SK-N-SH (cell line): ENCODE data around the gene LONP2. TPM values are rescaled to one million over a fixed set of nuclear protein-coding genes. Genes with fewer than 3 reads are reported as not detected.

ENCODE experiments used
- CTCF ChIA-PET: fragments of 300-600, 350-600 bp; formaldehyde crosslinking; extraction: SDS; loops from one replicate; lab custom pipeline; 2021; lab: Yijun Ruan, JAX
- POLR2A ChIA-PET: fragments of 350-600 bp; sonication (Branson Sonifier 250); formaldehyde crosslinking; extraction: SDS; loops from one replicate; lab custom pipeline; 2020; ENCODE audit warnings: antibody characterized with exemption, inconsistent platforms; lab: Yijun Ruan, JAX
- DNase-seq: peaks from one replicate; pipeline ENCODE4 v3.0.0; 2012
- H2AFZ ChIP-seq: fragments of 200-600 bp; sonication (generic); 2 replicates; pipeline ENCODE4 v1.8.1; 2016; ENCODE audit warnings: antibody characterized with exemption, mild to moderate bottlenecking, low read depth
- H3F3A ChIP-seq: fragments of 200-600 bp; sonication (generic); replicated peaks from 2 replicates; pipeline ENCODE3; 2016; ENCODE audit warnings: antibody characterized with exemption, mild to moderate bottlenecking; ENCODE audit not compliant: insufficient read depth
- H3K27ac ChIP-seq, 2 experiments: fragments of 200-500 bp in 1 of 2; fragments of 200-600 bp in 1 of 2; sonication (Bioruptor generic) in 1 of 2; sonication (generic), shearing (Covaris generic) in 1 of 2; 2 replicates each; pipeline versions ENCODE4 v1.5.1 to v1.6.1; 2014 to 2016; ENCODE audit warnings: low read depth in 2 of 2, inconsistent platforms in 1 of 2, low read length in 1 of 2, mild to moderate bottlenecking in 1 of 2, mixed read lengths in 1 of 2
- H3K27me3 ChIP-seq: fragments of 200-600 bp; sonication (generic), shearing (Covaris generic); 2 replicates; pipeline ENCODE4 v1.6.1; 2016; ENCODE audit warnings: mixed run types; ENCODE audit not compliant: insufficient read depth
- H3K36me3 ChIP-seq, 2 experiments: fragments of 200-500 bp in 1 of 2; fragments of 200-600 bp in 1 of 2; sonication (Bioruptor generic) in 1 of 2; sonication (generic) in 1 of 2; replicated peaks in 1 of 2; 2 replicates each; pipeline versions ENCODE3 to v1.5.1; 2014 to 2016; ENCODE audit warnings: low read length in 1 of 2, mild to moderate bottlenecking in 1 of 2; ENCODE audit not compliant: insufficient read depth in 2 of 2, control insufficient read depth in 1 of 2
- H3K4me1 ChIP-seq, 2 experiments: fragments of 200-500 bp in 1 of 2; fragments of 200-600 bp in 1 of 2; sonication (Bioruptor generic) in 1 of 2; sonication (generic), shearing (Covaris generic) in 1 of 2; 2 replicates each; pipeline versions ENCODE4 v1.5.1 to v1.6.1; 2014 to 2016; ENCODE audit warnings: low read depth in 1 of 2, low read length in 1 of 2, mixed run types in 1 of 2; ENCODE audit not compliant: insufficient read depth in 2 of 2, control insufficient read depth in 1 of 2
- H3K4me2 ChIP-seq: fragments of 200-600 bp; sonication (generic), shearing (Covaris generic); 2 replicates; pipeline ENCODE4 v1.6.1; 2017; ENCODE audit warnings: mixed run types
- H3K4me3 ChIP-seq, 2 experiments: fragments of 200-500 bp in 1 of 2; fragments of 200-600 bp in 1 of 2; sonication (Bioruptor generic) in 1 of 2; sonication (generic), shearing (Covaris generic) in 1 of 2; 2 replicates each; pipeline versions ENCODE4 v1.5.1 to v1.8.1; 2014 to 2016; ENCODE audit warnings: low read depth in 2 of 2, inconsistent platforms in 1 of 2, low read length in 1 of 2, mild to moderate bottlenecking in 1 of 2, mixed read lengths in 1 of 2, moderate library complexity in 1 of 2
- H3K79me2 ChIP-seq: fragments of 200-600 bp; sonication (generic); 2 replicates; pipeline ENCODE4 v1.8.1; 2017; ENCODE audit warnings: mild to moderate bottlenecking; ENCODE audit not compliant: insufficient read depth
- H3K9ac ChIP-seq: fragments of 200-600 bp; sonication (generic); 2 replicates; pipeline ENCODE4 v1.6.1; 2017; ENCODE audit warnings: mixed run types
- H3K9me2 ChIP-seq: fragments of 200-600 bp; sonication (generic); 2 replicates; pipeline ENCODE4 v1.6.1; 2017; ENCODE audit warnings: mixed run types
- H3K9me3 ChIP-seq: fragments of 200-600 bp; sonication (generic); 2 replicates; pipeline ENCODE4 v1.6.1; 2017; ENCODE audit warnings: mixed run types, mild to moderate bottlenecking, moderate library complexity
- H4K20me1 ChIP-seq: fragments of 200-600 bp; sonication (generic); 2 replicates; pipeline ENCODE4 v1.6.1; 2017; ENCODE audit warnings: mild to moderate bottlenecking, mixed run types; ENCODE audit not compliant: insufficient read depth
- CHD2 ChIP-seq: fragments of 150-350 bp; IDR thresholded peaks from 2 replicates; pipeline ENCODE4 v1.6.1; 2018; ENCODE audit warnings: low read length; ENCODE audit not compliant: partially characterized antibody
- JUND ChIP-seq: IDR thresholded peaks from 2 replicates; pipeline ENCODE4 v1.4.0; 2012
- MEF2A ChIP-seq: IDR thresholded peaks from 2 replicates; pipeline ENCODE4 v1.4.0; 2012; ENCODE audit warnings: low read depth, borderline replicate concordance
- MXI1 ChIP-seq: IDR thresholded peaks from 2 replicates; pipeline ENCODE4 v1.6.1; 2012; ENCODE audit warnings: mild to moderate bottlenecking, low read depth, low read length, improper control_type of control experiment
- NRF1 ChIP-seq: IDR thresholded peaks from 2 replicates; pipeline ENCODE4 v1.6.1; 2012; ENCODE audit warnings: low read depth, mild to moderate bottlenecking, low read length
- RCOR1 ChIP-seq: fragments of 150-350 bp; IDR thresholded peaks from 2 replicates; pipeline ENCODE4 v1.6.1; 2017; ENCODE audit warnings: antibody characterized with exemption, low read length
- RFX5 ChIP-seq: IDR thresholded peaks from 2 replicates; pipeline ENCODE4 v1.6.1; 2012; ENCODE audit warnings: mild to moderate bottlenecking, improper control_type of control experiment, low read length
- TEAD4 ChIP-seq: IDR thresholded peaks from 2 replicates; pipeline ENCODE4 v1.4.0; 2012; ENCODE audit warnings: mild to moderate bottlenecking, borderline replicate concordance; ENCODE audit not compliant: insufficient read depth
- WGBS: methylation state at CpG from one replicate; pipeline ENCODE4 v1.1.6; 2017; ENCODE audit warnings: low lambda C conversion rate; 5-methylcytosine and 5-hydroxymethylcytosine counted together
- polyA plus RNA-seq, 3 experiments: library from polyadenylated mRNA; depleted of rRNA; stranded (reverse); fragments of >200 nt; gene quantifications; 2 replicates each; pipeline ENCODE4 v1.2.3, GENCODE V29; 2012
- TF ChIP-seq, protein P1 (sequence below): fragments of 150-350 bp; IDR thresholded peaks from 2 replicates; pipeline ENCODE4 v1.6.1; 2016; ENCODE audit warnings: mild to moderate bottlenecking, low read depth, low read length
- TF ChIP-seq, protein P2 (sequence below): IDR thresholded peaks from 2 replicates; pipeline ENCODE4 v1.6.1; 2012; ENCODE audit warnings: mild to moderate bottlenecking, low read depth, low read length, moderate library complexity
- TF ChIP-seq, protein P3 (sequence below): IDR thresholded peaks from 2 replicates; pipeline ENCODE4 v1.4.0; 2012; ENCODE audit warnings: low read depth, borderline replicate concordance

Gene LONP2
- polyA plus RNA-seq, 1 of the 3 experiments (the other 2 are of a cell fraction): 22.4 TPM

DNA sequence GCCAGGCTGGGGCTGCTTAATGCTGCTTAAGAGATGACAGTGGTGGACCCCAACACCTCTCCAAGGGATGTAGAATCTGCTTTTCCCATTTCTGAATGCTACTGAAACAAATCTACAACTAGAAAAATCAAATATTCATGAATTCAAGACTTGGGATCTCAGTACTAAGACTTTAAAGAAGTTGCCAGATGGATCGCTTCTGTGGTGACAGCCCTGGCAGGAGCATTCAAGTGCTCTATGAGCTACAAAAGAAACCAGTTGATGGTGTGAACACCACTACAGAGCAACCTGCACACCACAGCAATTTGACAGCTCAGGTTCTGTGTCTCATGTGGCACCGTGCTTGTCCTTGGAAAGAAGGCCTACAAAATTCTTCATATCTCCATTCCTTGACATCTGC lies 98.5 kb downstream of the LONP2 start:
- H3K4me2 ChIP-seq: no peak overlapping the region
- H3K9me2 ChIP-seq: no peaks in the 10 kb centered on the region
- CTCF ChIA-PET: no interaction called here
- H3K4me1 ChIP-seq: no peaks in the 10 kb centered on the region; a peak in 1 of 4 replicates
- no peak overlapping the region for H3K9ac ChIP-seq
- no peaks in the 10 kb centered on the region for H3K27me3 ChIP-seq
- H3K36me3 ChIP-seq: peaks cover 15 to 21% of the 10 kb centered on the region in 2 experiments
- H3K79me2 ChIP-seq: peaks cover 7% of the 10 kb centered on the region; the same call in 1 of the 2 replicates
- no peak overlapping the region for H2AFZ ChIP-seq
- no peak overlapping the region for H3K4me3 ChIP-seq
- no peak for DNase-seq
- no peaks in the 10 kb centered on the region for H4K20me1 ChIP-seq
- H3K27ac ChIP-seq: no peak overlapping the region
- WGBS: 100% methylated on average over 2 of the region's 2 CpGs
- no peaks in the 10 kb centered on the region for H3F3A ChIP-seq
- TF ChIP-seq JUND (no peak), RFX5 (no peak), CHD2 (no peak), RCOR1 (no peak), MXI1 (no peak)
- TF ChIP-seq, protein P1, sequence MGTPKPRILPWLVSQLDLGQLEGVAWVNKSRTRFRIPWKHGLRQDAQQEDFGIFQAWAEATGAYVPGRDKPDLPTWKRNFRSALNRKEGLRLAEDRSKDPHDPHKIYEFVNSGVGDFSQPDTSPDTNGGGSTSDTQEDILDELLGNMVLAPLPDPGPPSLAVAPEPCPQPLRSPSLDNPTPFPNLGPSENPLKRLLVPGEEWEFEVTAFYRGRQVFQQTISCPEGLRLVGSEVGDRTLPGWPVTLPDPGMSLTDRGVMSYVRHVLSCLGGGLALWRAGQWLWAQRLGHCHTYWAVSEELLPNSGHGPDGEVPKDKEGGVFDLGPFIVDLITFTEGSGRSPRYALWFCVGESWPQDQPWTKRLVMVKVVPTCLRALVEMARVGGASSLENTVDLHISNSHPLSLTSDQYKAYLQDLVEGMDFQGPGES: no peak
- POLR2A ChIA-PET: no interaction called here
- H3K9me3 ChIP-seq: no peaks in the 10 kb centered on the region

DNA sequence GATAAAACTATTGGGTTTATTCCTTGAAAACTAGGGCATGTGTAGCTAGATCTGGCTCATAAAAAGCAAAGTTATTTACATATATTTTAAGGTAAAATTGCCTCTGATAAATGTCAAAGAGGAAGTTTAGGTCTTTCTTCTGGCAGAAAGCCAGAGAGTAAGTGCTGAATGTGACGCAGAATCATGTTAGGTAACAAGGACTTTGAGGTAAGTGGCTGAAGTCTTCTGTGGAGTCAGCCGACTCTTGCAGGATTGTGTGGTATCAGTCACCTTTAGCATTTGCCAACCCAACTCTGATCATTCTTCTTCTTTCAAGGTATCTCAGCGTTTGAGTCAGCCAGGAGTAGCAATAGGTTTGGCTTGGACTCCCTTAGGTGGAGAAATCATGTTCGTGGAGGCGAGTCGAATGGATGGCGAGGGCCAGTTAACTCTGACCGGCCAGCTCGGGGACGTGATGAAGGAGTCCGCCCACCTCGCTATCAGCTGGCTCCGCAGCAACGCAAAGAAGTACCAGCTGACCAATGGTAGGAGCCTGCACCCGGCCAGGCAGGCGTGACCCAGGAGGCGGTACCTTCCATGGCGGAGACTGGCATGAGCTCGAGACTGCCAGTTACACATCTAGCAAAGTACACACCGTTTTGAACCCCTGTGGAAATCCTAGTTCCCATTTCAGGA lies 103.2 kb downstream of the LONP2 start:
- Histone ChIP-seq H3K4me3 (no peak overlapping the region), H3K9me3 (no peaks in the 10 kb centered on the region), H3K27ac (no peak overlapping the region), H4K20me1 (no peaks in the 10 kb centered on the region), H3F3A (peaks cover 3% of the 10 kb centered on the region), H3K79me2 (peaks cover 12% of the 10 kb centered on the region; the same call in 1 of the 2 replicates), H3K4me1 (no peaks in the 10 kb centered on the region; a peak in 1 of 4 replicates), H2AFZ (no peak overlapping the region), H3K9me2 (no peaks in the 10 kb centered on the region), H3K27me3 (no peaks in the 10 kb centered on the region), H3K4me2 (no peak overlapping the region), H3K36me3 (peaks cover 33 to 50% of the 10 kb centered on the region in 2 experiments), H3K9ac (no peak overlapping the region)
- DNase-seq: no peak
- WGBS: 93% methylated on average over 13 of the region's 20 CpGs
- ChIA-PET CTCF (interaction anchor here (0.6 to 5.6 kb wide), 4 partner anchors 81 to 283 kb away, joined by 3 to 29 read pairs (median 6); no protein-coding TSS in a partner anchor), POLR2A (interaction anchor here (1.4 kb wide), 1 partner anchor 18 kb away, joined by 3 read pairs; no protein-coding TSS in a partner anchor)
- TF ChIP-seq, protein P2, sequence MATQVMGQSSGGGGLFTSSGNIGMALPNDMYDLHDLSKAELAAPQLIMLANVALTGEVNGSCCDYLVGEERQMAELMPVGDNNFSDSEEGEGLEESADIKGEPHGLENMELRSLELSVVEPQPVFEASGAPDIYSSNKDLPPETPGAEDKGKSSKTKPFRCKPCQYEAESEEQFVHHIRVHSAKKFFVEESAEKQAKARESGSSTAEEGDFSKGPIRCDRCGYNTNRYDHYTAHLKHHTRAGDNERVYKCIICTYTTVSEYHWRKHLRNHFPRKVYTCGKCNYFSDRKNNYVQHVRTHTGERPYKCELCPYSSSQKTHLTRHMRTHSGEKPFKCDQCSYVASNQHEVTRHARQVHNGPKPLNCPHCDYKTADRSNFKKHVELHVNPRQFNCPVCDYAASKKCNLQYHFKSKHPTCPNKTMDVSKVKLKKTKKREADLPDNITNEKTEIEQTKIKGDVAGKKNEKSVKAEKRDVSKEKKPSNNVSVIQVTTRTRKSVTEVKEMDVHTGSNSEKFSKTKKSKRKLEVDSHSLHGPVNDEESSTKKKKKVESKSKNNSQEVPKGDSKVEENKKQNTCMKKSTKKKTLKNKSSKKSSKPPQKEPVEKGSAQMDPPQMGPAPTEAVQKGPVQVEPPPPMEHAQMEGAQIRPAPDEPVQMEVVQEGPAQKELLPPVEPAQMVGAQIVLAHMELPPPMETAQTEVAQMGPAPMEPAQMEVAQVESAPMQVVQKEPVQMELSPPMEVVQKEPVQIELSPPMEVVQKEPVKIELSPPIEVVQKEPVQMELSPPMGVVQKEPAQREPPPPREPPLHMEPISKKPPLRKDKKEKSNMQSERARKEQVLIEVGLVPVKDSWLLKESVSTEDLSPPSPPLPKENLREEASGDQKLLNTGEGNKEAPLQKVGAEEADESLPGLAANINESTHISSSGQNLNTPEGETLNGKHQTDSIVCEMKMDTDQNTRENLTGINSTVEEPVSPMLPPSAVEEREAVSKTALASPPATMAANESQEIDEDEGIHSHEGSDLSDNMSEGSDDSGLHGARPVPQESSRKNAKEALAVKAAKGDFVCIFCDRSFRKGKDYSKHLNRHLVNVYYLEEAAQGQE: no peak
- TF ChIP-seq MEF2A (no peak), NRF1 (no peak), TEAD4 (no peak)
- TF ChIP-seq, protein P1: no peak
- TF ChIP-seq, protein P3, sequence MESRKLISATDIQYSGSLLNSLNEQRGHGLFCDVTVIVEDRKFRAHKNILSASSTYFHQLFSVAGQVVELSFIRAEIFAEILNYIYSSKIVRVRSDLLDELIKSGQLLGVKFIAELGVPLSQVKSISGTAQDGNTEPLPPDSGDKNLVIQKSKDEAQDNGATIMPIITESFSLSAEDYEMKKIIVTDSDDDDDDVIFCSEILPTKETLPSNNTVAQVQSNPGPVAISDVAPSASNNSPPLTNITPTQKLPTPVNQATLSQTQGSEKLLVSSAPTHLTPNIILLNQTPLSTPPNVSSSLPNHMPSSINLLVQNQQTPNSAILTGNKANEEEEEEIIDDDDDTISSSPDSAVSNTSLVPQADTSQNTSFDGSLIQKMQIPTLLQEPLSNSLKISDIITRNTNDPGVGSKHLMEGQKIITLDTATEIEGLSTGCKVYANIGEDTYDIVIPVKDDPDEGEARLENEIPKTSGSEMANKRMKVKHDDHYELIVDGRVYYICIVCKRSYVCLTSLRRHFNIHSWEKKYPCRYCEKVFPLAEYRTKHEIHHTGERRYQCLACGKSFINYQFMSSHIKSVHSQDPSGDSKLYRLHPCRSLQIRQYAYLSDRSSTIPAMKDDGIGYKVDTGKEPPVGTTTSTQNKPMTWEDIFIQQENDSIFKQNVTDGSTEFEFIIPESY: no peak
